Glomerular endothelial cell (primary cell): ENCODE measurements around the gene MLLT3. TPM values are rescaled to one million over a fixed set of nuclear protein-coding genes. Genes with fewer than 3 reads are reported as not detected.

Source experiments
- DNase-seq: peaks from one replicate; pipeline ENCODE4 v3.0.0-alpha.2; 2011; ENCODE audit warnings: low read depth, low spot score; ENCODE audit errors: extremely low read depth
- total RNA-seq: library from RNA; depleted of rRNA; stranded (reverse); fragments of >200 nt; gene quantifications from 2 replicates; pipeline ENCODE4 v1.2.3, GENCODE V29; 2015

The MLLT3 gene
- total RNA-seq, 1 donor from 2014 or later = 6.5 TPM

- DNase-seq = no peak
Observed at GRCh38 chr9:20436476-20437195, 185.7 kb downstream of the MLLT3 start.

DNA sequence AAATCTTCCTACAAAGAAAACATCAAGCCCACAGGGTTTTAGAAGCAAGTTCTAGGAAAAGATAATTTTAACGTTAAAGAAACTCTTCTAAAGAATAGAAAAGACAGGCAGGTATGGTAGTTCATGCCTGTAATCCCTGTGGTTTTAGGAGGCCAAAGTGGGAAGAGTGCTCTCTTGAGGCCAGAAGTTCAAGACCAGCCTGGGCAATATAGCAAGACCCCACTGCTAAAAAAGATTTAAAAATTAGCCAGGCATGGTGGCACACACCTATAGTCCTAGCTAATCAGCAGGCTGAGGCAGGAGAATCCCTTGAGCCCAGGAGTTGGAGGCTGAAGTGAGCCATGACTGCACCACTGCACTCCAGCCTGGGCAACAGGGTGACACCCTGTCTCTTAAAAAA, 193.3 kb downstream of the MLLT3 start:
- DNase-seq = no peak

DNA sequence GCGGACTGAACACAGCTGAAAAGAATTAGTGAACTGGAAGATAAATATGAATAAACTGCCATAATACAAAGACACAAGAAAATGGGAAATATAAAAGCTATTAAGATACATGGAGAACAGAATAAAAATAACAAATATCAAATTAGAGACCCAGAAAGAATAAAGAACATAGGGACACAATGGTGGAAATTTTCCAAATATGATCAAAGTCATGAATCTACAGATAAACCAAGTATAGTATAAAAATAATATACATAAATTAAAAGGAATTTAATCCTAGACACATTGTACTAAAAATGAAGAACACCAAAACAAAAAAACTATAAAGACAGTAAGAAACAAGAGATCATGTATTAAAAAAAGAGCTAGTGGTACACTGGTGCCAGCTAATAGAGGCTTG, 194.9 kb downstream of the MLLT3 start:
- no peak for DNase-seq

- DNase-seq = no peak
Observed at GRCh38 chr9:20426019-20426418, 196.3 kb downstream of the MLLT3 start.

GRCh38 chr9:20419533-20419932, 202.8 kb downstream of the MLLT3 start:
- no peak for DNase-seq

DNA sequence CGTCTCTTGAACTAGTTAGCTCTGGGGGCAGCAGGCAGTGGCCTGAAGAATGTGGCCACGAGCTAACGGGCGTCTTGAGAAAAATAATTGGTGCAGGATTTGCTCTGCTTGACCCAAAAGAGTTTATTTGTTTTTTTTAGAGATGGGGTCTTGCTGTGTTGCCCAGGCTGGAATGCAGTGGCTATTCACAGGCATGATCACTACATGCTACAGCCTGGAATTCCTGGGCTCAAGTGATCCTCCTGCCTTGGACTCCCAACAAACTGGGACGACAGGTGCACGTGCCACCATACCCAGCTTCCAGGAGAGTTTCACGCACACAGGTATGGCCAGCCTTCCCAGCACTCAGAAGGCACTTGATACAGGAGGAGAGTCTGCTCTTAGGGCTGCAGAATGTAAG, 203.8 kb downstream of the MLLT3 start:
- no peak for DNase-seq

DNA sequence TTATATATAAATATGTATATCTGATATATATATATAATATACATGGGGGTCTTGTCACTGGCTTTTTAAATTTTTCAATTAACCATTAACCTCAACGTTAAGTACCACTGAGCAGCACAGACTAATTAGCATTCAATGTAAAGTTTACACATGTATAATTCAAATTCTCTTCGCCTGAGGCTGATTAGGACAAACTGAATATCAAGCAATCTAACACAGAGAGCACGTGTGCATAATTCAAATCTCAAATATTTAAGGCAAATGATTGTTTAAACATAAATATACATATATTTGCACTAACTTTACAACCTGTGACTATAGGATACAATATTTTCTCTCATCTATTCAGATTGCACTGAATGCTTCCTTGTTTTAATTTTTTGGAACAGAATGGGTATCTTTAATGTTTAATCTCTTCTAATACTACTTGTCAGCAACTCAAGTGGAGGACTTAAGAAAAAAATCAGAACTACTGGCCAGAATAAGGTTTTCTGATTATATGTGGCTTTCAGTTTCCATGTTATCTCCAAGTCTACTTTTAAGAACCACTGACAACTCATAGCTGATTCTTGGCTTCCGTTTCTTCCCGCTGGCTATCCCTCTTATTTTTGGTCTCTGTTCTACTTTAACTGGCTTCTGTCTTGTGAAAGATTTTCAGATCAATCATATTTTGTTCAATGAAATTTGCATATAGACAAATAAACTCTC, 204.8 kb downstream of the MLLT3 start:
- DNase-seq = no peak

DNA sequence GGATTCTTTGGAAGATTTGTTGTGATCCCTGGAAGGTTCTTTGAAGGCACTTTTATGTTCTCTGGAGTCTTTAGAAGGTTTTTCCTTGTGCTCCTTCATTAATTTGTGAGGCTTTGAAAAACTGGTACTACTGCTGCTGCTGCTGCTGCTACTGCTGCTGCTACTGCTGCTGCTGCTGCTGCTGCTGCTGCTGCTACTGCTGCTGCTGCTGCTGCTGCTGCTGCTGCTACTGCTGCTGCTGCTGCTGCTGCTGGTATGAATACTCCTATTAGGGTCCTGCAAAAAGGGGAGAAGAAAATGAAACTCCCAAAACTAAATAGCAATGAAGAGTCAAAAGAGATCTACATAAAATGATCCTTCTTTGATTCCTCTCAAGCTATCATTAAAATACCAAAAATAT, 208.1 kb downstream of the MLLT3 start:
- no peak for DNase-seq

DNA sequence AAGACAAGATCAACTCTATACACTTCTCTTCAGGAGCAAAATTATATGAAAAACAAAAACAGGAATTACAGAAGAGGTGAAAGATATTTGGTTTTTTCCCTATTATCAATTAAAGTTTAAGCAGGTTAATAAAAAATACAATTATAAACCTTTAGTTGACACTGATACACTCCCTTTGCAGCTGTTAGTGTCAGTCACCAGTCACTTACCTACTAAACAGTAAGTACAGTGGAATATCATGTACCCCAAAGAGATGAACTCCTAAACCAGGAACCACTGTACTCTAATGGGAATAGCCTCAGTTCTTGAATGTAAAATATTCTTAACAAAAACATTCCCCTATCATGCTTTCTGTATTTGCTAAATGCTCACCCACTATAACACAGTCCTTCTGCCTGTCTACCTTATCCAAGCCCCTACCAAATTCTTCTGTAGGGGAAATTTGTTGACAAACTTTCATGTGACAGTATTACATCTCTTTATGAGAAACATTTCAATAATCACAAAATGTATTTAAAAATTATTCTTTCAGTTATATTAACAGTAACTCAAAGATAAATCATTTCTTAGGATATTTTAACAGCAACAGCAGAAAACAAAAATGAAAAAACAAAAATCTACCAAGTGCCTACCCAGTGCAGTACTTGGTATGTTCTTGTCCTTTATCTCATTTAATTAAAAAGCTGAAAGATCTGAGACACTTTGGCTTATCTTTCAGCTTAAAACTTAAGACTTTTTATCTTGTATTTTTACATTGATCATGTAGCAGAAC, 212.8 kb downstream of the MLLT3 start:
- no peak for DNase-seq

- DNase-seq = no peak
Observed at GRCh38 chr9:20408513-20408912, 213.8 kb downstream of the MLLT3 start.

DNA sequence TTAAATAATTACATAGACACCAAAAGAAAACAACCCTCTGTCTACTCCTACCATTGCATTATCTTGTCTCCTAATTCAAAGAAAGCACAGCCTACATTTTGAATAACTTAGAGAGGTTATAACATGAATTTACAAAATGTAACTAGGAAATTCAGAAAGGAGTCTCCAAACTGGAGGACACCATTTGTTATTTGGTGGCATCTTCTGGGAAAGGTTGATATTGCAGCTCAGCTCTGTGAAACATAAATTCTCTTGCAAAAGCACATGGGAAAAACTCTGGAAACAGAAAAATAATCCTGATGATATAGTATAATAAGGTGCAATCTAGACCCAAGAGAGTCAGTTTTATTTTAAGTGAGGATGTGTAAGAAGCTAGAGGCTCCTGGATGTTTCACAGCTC, 215.3 kb downstream of the MLLT3 start:
- DNase-seq = no peak

DNA sequence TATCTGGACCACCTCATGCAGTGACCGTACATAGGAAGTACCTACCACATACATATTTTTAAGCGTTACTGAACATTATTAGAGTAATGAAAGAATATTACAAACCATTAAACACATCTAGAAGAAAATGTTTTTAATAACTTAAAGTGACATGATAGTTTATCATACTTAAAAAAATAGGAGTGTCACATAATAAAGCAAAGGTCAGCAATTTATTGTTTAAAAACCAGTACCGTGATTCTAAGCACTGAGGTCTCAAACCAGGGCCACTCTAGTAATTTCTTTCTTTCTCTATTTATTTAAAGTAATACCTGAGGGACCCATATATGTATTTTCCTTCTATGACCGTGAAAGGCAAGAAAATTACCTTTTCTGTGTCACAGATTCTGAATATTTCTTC, 216.0 kb downstream of the MLLT3 start:
- DNase-seq = no peak

DNA sequence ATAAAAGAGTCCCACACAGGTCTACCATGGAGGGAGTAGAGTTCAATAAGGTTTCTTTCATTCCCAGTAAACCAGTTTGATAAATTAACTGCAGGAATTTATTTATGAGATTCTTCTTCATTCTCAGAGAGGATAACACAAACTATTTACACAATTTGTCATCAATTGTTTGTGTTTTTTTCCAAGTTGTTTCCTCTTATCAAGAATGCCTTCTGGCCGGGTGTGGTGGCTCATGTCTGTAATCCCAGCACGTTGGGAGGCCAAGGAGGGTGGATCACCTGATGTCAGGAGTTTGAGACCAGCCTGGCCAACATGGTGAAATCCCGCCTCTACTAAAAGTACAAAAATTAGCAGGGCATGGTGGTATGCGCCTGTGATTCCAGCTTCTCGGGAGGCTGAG, 216.7 kb downstream of the MLLT3 start:
- DNase-seq = no peak

GRCh38 chr9:20405078-20405477, 217.2 kb downstream of the MLLT3 start:
- no peak for DNase-seq

- no peak for DNase-seq
Observed at GRCh38 chr9:20404192-20404813, 218.0 kb downstream of the MLLT3 start.

DNA sequence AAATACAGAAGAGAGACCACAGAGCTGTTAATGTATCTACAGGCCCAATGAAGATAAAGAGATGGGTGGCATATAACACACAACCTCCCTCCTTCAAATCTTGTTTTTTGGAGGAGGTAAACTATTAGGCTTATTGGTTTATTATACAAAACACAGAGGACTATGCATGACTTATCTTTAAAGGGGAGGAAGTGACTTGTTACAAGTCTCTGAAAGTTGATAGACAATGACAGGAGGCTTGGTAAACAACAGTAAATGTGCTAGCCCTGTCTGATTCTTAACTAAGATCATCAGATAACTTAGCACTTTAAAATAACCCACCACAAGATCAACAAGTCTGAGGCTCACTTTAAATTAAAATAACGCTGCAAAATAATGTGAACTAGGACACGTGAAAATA, 219.0 kb downstream of the MLLT3 start:
- DNase-seq = no peak

- no peak for DNase-seq
Observed at GRCh38 chr9:20402273-20402875, 219.9 kb downstream of the MLLT3 start.

GRCh38 chr9:20398536-20399338, 223.6 kb downstream of the MLLT3 start:
- DNase-seq = no peak

- DNase-seq = no peak
Observed at GRCh38 chr9:20397348-20397747, 225.0 kb downstream of the MLLT3 start.

GRCh38 chr9:20396509-20396908, 225.8 kb downstream of the MLLT3 start:
- no peak for DNase-seq
